Measurements from ENCODE around the gene MRFAP1L1.

The MRFAP1L1 gene

DNA sequence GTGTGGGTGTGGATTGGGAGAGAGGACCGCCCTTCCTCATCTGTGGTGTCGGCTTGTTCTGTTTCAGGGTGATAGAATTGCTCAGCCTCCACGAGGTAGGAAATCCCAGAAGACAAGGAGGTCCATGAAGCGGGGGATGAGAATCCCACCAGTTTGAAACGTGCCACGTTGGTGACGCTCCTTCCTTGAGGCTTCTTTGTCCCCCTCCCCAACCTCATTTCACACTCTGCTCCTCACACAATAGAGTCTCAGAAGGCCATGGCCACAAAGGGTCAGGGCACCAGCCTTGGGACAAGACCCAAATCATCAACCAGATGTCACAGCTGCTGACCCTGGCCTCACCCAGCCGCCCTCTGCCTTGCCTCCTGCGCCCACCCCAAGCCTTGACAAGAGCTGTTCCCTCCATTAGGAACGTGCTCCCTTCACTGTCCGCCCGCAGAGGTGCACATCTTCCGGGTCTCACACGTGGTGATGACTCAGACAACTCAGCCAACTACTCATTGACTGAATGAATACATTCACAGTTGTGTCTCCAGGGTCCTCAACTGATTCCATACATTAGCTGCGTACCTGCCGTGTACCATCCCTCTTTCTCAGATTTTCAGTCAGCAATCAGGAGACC is 24.6 kb upstream of the MRFAP1L1 start:
- in situ Hi-C loops (cut with MboI; ENCODE audit: low pct_unique_long_range_greater_than_20kb, low sequenced_read_pairs, unreplicated experiment), result no loop called here
- DNase-seq (ENCODE audit: low spot score), result no peak
- TF ChIP-seq, protein P1, sequence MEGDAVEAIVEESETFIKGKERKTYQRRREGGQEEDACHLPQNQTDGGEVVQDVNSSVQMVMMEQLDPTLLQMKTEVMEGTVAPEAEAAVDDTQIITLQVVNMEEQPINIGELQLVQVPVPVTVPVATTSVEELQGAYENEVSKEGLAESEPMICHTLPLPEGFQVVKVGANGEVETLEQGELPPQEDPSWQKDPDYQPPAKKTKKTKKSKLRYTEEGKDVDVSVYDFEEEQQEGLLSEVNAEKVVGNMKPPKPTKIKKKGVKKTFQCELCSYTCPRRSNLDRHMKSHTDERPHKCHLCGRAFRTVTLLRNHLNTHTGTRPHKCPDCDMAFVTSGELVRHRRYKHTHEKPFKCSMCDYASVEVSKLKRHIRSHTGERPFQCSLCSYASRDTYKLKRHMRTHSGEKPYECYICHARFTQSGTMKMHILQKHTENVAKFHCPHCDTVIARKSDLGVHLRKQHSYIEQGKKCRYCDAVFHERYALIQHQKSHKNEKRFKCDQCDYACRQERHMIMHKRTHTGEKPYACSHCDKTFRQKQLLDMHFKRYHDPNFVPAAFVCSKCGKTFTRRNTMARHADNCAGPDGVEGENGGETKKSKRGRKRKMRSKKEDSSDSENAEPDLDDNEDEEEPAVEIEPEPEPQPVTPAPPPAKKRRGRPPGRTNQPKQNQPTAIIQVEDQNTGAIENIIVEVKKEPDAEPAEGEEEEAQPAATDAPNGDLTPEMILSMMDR (IDR thresholded peaks at IDR 0.05; ENCODE audit: extremely low read depth, insufficient read depth, missing control alignments), result no peak

DNA sequence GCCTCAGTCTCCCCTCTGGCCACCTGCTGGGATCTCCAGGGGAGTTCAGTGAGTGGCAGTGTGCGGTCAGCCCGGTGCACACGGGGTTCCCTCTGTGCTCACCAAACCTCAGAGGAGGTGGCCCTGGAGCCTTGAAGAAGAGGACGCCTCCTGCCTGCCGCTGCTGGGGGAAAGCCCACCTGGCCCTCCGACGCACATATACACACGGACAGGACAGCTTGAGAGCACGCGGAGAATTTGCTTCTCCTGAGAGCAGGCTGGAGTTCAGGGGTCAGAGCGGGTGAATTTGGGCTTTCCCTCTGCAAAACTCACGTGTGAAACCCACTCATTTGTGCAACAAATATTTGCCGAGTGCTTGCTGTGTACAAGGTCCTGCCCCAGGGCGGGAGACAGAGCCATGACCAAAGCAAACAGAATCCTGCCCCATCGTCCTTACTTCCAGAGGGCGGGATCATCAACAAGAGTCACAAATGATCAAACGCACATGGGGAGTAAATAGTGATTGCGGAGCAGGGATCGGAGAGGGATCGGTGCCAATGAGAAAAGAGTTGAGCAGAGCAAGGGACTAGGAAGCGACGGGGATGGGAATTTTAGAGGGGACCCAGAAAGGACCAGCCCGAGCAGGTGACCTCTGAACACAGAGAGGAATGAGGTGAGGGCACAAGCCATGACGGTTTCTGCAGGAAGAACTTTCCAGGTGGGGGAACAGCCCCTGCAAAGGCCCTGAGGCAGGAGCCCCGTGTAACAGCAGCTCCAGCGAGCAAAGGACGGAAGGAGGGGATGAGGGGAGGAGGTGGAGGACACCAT is 23.9 kb upstream of the MRFAP1L1 start:
- in situ Hi-C loops (cut with MboI; ENCODE audit: low pct_unique_long_range_greater_than_20kb, low sequenced_read_pairs, unreplicated experiment), result no loop called here
- TF ChIP-seq, protein P1 (IDR thresholded peaks at IDR 0.05; ENCODE audit: extremely low read depth, insufficient read depth, missing control alignments), result no peak
- DNase-seq (ENCODE audit: low spot score), result no peak

DNA sequence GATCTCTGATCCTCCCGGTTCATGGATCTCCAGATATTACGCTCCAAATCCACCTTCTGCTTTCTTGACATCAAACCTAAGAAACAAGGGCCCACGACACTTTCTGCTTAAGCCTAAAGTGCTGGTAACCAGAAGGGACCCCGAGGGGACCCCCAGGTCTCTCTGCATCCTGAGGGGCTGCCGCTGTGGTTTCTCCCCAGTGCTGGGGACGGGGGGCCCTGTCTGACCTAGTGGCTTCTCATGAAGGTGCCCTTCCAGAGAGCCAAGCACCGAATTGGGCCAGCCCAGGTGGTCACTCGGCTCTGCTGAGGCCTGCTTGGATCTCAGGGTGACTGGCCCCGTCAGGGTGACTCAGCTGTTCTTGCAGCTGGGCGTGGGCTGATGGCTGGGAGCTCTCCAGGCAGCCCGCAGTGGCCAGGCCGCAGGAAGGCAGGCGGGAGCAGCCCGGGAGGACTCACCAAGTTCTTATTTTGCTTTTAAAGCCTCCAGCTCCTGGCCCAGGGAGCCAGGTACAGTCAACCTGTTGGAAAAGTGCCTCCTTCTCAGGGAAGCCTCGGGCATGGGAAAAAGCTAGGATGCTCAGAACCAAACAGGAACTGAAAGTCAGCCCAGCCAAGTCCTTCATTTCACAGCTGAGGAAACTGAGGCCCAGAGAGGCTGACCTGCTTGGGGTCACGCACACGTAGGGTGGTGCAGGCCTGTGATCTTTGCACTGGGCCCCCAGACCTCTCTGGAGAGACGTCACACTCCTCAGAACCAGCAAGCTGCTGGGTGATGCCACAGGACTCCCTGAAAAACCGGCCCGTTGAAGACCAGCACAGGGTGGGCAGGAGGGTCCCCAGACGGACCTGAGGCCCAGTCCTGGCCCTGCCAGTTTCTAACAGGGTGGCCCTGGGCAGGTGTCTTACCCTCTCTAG is 23.0 kb upstream of the MRFAP1L1 start:
- DNase-seq (ENCODE audit: low spot score), result no peak
- TF ChIP-seq, protein P1 (IDR thresholded peaks at IDR 0.05; ENCODE audit: extremely low read depth, insufficient read depth, missing control alignments), result no peak
- in situ Hi-C loops (cut with MboI; ENCODE audit: low pct_unique_long_range_greater_than_20kb, low sequenced_read_pairs, unreplicated experiment), result no loop called here

DNA sequence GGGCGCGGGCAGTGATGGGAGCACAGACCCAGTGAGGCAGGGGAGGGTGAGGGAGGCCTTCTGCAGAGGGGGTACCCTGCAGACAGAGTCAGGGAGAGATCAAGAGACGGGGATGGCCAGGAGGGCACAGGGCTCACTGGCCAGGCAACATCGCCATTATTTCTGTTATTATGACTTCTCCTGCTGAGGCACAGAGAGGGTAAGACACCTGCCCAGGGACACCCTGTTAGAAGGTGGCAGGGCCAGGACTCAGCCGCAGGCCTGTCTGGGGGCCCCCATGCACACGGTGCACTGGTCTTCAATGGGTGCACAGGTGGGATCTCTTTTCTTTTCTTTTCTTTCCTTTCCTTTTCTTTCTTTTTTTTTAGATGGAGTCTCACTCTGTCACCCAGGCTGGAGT is 22.1 kb upstream of the MRFAP1L1 start:
- TF ChIP-seq, protein P1 (IDR thresholded peaks at IDR 0.05; ENCODE audit: extremely low read depth, insufficient read depth, missing control alignments), result no peak
- DNase-seq (ENCODE audit: low spot score), result no peak
- in situ Hi-C loops (cut with MboI; ENCODE audit: low pct_unique_long_range_greater_than_20kb, low sequenced_read_pairs, unreplicated experiment), result no loop called here

DNA sequence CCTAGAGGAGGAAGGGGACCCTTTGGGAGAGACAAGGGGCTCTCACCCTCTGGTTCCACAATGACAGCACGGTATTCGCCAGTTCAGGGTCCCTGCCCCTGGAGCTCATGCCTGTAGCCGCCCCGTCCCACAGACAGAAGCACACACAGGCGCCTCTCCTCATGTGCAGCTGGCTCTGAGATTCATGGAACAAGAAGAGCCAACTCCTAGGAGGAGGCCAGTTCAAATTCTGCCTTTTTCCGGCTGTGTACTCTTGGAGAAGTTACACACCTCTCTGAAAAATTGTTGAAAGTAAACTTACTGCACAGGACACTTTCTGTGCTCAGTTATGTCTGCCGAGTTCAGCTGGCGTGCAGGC is 21.6 kb upstream of the MRFAP1L1 start:
- TF ChIP-seq, protein P1 (IDR thresholded peaks at IDR 0.05; ENCODE audit: extremely low read depth, insufficient read depth, missing control alignments), result no peak
- in situ Hi-C loops (cut with MboI; ENCODE audit: low pct_unique_long_range_greater_than_20kb, low sequenced_read_pairs, unreplicated experiment), result no loop called here

DNA sequence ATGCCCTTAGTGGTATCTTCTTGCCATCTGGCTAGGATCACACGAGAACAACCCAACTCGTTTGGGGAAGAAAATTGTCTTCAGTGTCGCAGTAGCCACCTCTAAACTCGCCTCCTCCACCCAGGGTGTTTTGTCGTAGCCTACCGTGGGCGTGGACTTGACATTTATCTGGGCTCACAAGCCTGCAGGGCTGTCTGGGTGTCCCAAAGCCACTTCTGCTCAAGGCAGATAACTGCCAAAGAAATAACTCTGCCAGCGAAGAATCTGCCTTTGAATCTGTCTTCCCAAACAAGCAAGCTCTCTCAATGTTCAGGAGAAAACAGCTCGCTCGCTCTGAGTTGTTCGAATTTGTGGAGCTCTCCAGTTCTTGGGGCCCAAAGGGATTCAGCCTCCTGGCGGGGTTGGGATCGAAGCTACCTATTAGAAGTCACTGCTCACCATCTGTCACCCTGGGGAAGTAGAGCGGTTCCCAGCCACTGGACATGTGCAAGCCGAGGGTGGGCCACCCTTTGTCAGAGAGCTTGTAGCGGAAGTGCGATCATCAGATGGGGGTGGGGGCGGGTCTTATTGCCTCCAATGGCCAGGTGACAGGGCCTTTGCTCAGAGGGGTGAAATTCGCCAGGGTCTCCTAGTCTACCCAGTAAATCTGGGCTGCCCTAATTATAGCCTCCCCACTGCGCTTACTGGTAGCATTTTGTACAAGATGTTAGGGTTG is 21.1 kb upstream of the MRFAP1L1 start:
- TF ChIP-seq, protein P1 (IDR thresholded peaks at IDR 0.05; ENCODE audit: extremely low read depth, insufficient read depth, missing control alignments), result no peak
- no peak for DNase-seq (ENCODE audit: low spot score)
- in situ Hi-C loops (cut with MboI; ENCODE audit: low pct_unique_long_range_greater_than_20kb, low sequenced_read_pairs, unreplicated experiment), result no loop called here

More for the DNA sequence above, 21.6 kb upstream of the MRFAP1L1 start:
- no peak for DNase-seq (ENCODE audit: low spot score)
